HCT116 (cell line): Measurements from ENCODE around the gene UBE2O. TPM values are rescaled to one million over a fixed set of nuclear protein-coding genes. Genes with fewer than 3 reads are reported as not detected.

ENCODE experiments used
- ATAC-seq: fragments of 200-7000 bp; cut with Tn5 transposase; 2 replicates; pipeline ENCODE4 v1.9.1; 2020; ENCODE audit warnings: mild to moderate bottlenecking, moderate library complexity
- BruUV-seq: library from RNA; stranded (reverse); fragments of 400-500 nt; replicated peaks from 2 replicates; lab custom pipeline; 2021; lab: Mats Ljungman, UMichigan
- CTCF ChIA-PET: fragments of 300-600 bp; sonication (Branson Sonifier 250); formaldehyde crosslinking; loops from one replicate; lab custom pipeline; 2021; ENCODE audit warnings: antibody characterized with exemption; lab: Charles Lee
- POLR2A ChIA-PET: fragments of 300-600, 350-600 bp; sonication (Branson Sonifier 250); formaldehyde crosslinking; loops from one replicate; lab custom pipeline; 2021; ENCODE audit warnings: antibody characterized with exemption; lab: Charles Lee
- RAD21 ChIA-PET, 2 experiments: fragments of 300-600 bp; sonication (Branson Sonifier 250); formaldehyde crosslinking; loops; one replicate each; lab custom pipeline; 2023; ENCODE audit warnings: low total read pairs in 2 of 2; ENCODE audit not compliant: uncharacterized antibody in 2 of 2, unreplicated experiment in 2 of 2, low non-redundant PET in 1 of 2; lab: Charles Lee
- DNase-seq: peaks from one replicate; pipeline ENCODE4 v3.0.0-alpha.2; 2010; ENCODE audit warnings: low read depth, low spot score
- H2AFZ ChIP-seq: fragments of 200-600 bp; shearing (Covaris generic), sonication (generic); 2 replicates; pipeline ENCODE4 v1.6.1; 2017; ENCODE audit warnings: low read depth, mixed run types, mixed read lengths, antibody characterized with exemption, low read length; ENCODE audit not compliant: poor library complexity, severe bottlenecking
- H3K27ac ChIP-seq: 2 replicates; pipeline ENCODE4 v1.5.1; 2012; ENCODE audit warnings: low read depth, low read length
- H3K27me3 ChIP-seq: fragments of 200-600 bp; sonication (generic); 2 replicates; pipeline ENCODE4 v1.6.1; 2016; ENCODE audit warnings: mixed run types, low read length, mixed read lengths; ENCODE audit not compliant: insufficient read depth
- H3K36me3 ChIP-seq, 2 experiments: fragments of 200-500 bp in 1 of 2; fragments of 200-600 bp in 1 of 2; sonication (Bioruptor generic) in 1 of 2; sonication (generic) in 1 of 2; 2 replicates each; pipeline versions ENCODE4 v1.5.1 to v1.6.1; 2014 to 2016; ENCODE audit warnings: low read length in 2 of 2, inconsistent platforms in 1 of 2, mixed read lengths in 1 of 2, mixed run types in 1 of 2; ENCODE audit not compliant: insufficient read depth in 2 of 2, control insufficient read depth in 1 of 2
- H3K4me1 ChIP-seq, 2 experiments: fragments of 200-600 bp in 1 of 2; sonication (generic) in 1 of 2; 2 replicates each; pipeline versions ENCODE4 v1.5.1 to v1.6.1; 2012 to 2017; ENCODE audit warnings: low read length in 2 of 2, inconsistent platforms in 1 of 2, mild to moderate bottlenecking in 1 of 2, mixed read lengths in 1 of 2, mixed run types in 1 of 2, moderate library complexity in 1 of 2; ENCODE audit not compliant: insufficient read depth in 2 of 2, control insufficient read depth in 1 of 2
- H3K4me2 ChIP-seq: fragments of 200-600 bp; sonication (generic); 2 replicates; pipeline ENCODE4 v1.6.1; 2017; ENCODE audit warnings: mixed run types, low read length, mixed read lengths
- H3K4me3 ChIP-seq, 2 experiments: fragments of 200-600 bp in 1 of 2; sonication (generic) in 1 of 2; replicated peaks in 1 of 2; 2 replicates each; pipeline ENCODE4 v1.5.1; 2011 to 2016; ENCODE audit warnings: low read length in 2 of 2, control low read depth in 1 of 2, low read depth in 1 of 2, mild to moderate bottlenecking in 1 of 2, mixed read lengths in 1 of 2, mixed run types in 1 of 2
- H3K79me2 ChIP-seq: fragments of 200-600 bp; sonication (generic); 2 replicates; pipeline ENCODE4 v1.6.1; 2017; ENCODE audit warnings: mild to moderate bottlenecking, mixed run types, low read length, moderate library complexity, mixed read lengths; ENCODE audit not compliant: insufficient read depth
- H3K9ac ChIP-seq: fragments of 200-600 bp; sonication (generic); 2 replicates; pipeline ENCODE4 v1.6.1; 2016; ENCODE audit warnings: low read length, mixed read lengths
- H3K9me2 ChIP-seq: fragments of 200-600 bp; sonication (generic), shearing (Covaris generic); 2 replicates; pipeline ENCODE4 v1.6.1; 2017; ENCODE audit warnings: mixed run types, mild to moderate bottlenecking, moderate library complexity; ENCODE audit not compliant: insufficient read depth
- H3K9me3 ChIP-seq, 2 experiments: fragments of 200-500 bp in 1 of 2; fragments of 200-600 bp in 1 of 2; sonication (Bioruptor generic) in 1 of 2; sonication (generic) in 1 of 2; 2 replicates each; pipeline ENCODE4 v1.6.1; 2014 to 2017; ENCODE audit warnings: low read length in 2 of 2, mixed read lengths in 2 of 2, inconsistent platforms in 1 of 2, low read depth in 1 of 2, mild to moderate bottlenecking in 1 of 2, mixed run types in 1 of 2, moderate library complexity in 1 of 2; ENCODE audit not compliant: control insufficient read depth in 1 of 2, insufficient read depth in 1 of 2
- H4K20me1 ChIP-seq: fragments of 200-600 bp; sonication (generic), shearing (Covaris generic); 2 replicates; pipeline ENCODE4 v1.6.1; 2017; ENCODE audit warnings: mixed run types, mild to moderate bottlenecking, moderate library complexity; ENCODE audit not compliant: insufficient read depth
- CBX3 ChIP-seq: IDR thresholded peaks from 2 replicates; pipeline ENCODE4 v1.6.1; 2012; ENCODE audit warnings: low read depth
- REST ChIP-seq: IDR thresholded peaks from 2 replicates; pipeline ENCODE4 v1.6.1; 2012; ENCODE audit warnings: low read depth
- SP1 ChIP-seq: IDR thresholded peaks from 2 replicates; pipeline ENCODE4 v1.6.1; 2012; ENCODE audit warnings: low read depth
- TCF7L2 ChIP-seq: IDR thresholded peaks from 2 replicates; pipeline ENCODE4 v1.7.0; 2011; ENCODE audit warnings: borderline replicate concordance, inconsistent platforms; ENCODE audit not compliant: insufficient read depth, insufficient read length; ENCODE audit errors: extremely low read depth
- YY1 ChIP-seq: IDR thresholded peaks from 2 replicates; pipeline ENCODE4 v1.6.1; 2011; ENCODE audit warnings: low read length, low read depth, moderate library complexity, mild to moderate bottlenecking; ENCODE audit not compliant: insufficient replicate concordance; ENCODE audit errors: extremely low read depth
- ZNF274 ChIP-seq: fragments of 200-500 bp; sonication (Bioruptor generic); IDR thresholded peaks from 2 replicates; pipeline ENCODE4 v1.6.1; 2014; ENCODE audit warnings: mild to moderate bottlenecking, low read depth, low read length, inconsistent platforms
- intact Hi-C: fragments of 100-400 bp; cut with micrococcal nuclease; formaldehyde crosslinking; loops from 2 replicates; pipeline ENCODE4 v1.10.0; 2022
- total RNA-seq: library from RNA; stranded (reverse); gene quantifications from one replicate; pipeline ENCODE4 v1.2.1, GENCODE V29; 2021; ENCODE audit not compliant: unreplicated experiment

The UBE2O gene
- total RNA-seq, 1 experiment from 2014 or later: 59.1 TPM

- Histone ChIP-seq H3K27ac (no peak overlapping the region), H2AFZ (no peak overlapping the region), H3K9me3 (no peaks in the 10 kb centered on the region), H3K4me1 (no peaks in the 10 kb centered on the region), H4K20me1 (peaks cover 12% of the 10 kb centered on the region; the same call in 1 of the 2 replicates), H3K79me2 (peaks cover 87% of the 10 kb centered on the region), H3K27me3 (no peaks in the 10 kb centered on the region), H3K36me3 (no peaks in the 10 kb centered on the region), H3K4me2 (no peak overlapping the region), H3K9ac (no peak overlapping the region), H3K4me3 (no peak overlapping the region), H3K9me2 (no peaks in the 10 kb centered on the region)
- ATAC-seq: no peak
- intact Hi-C loops: no loop called here
- CTCF ChIA-PET: interaction anchor here (0.7 to 1.7 kb wide), 3 partner anchors 19 to 79 kb away, joined by 3 to 5 read pairs (median 5); no protein-coding TSS in a partner anchor
- DNase-seq: no peak
- RAD21 ChIA-PET: no interaction called here
- no TSS peak for BruUV-seq
- TF ChIP-seq TCF7L2: no peak
- POLR2A ChIA-PET: no interaction called here
Observed at GRCh38 chr17:76427501-76428231, 25.3 kb downstream of the UBE2O start.

DNA sequence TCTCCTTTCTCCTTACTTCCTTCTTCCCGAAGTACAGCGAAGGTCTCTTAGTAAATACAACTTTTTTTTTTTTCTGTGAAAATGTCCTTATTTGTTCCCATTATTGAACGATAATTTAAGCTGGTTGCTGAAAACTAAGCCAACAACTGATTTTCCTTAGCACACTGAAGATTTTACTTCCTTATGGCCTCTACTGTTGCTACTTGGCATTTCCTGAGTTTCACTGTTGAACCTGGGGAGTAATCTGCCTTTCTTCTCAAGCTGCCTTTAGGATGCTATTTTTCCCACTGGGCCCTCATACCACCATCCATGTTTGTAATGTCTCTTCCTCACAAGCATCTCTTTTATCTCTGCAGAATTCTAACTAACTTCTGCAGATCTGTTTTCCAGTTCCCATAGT, 26.1 kb downstream of the UBE2O start:
- Histone ChIP-seq H3K27me3 (no peaks in the 10 kb centered on the region), H2AFZ (no peak overlapping the region), H3K4me1 (no peaks in the 10 kb centered on the region), H3K4me2 (no peak overlapping the region), H3K9me2 (no peaks in the 10 kb centered on the region), H3K4me3 (no peak overlapping the region), H3K9me3 (no peaks in the 10 kb centered on the region), H4K20me1 (peaks cover 4% of the 10 kb centered on the region; the same call in 1 of the 2 replicates), H3K36me3 (no peaks in the 10 kb centered on the region), H3K27ac (no peak overlapping the region), H3K9ac (no peak overlapping the region), H3K79me2 (peaks cover 87% of the 10 kb centered on the region)
- ChIA-PET POLR2A (no interaction called here), CTCF (interaction anchor here (1.4 to 1.7 kb wide), 2 partner anchors 32 to 80 kb away, joined by 3 to 5 read pairs; no protein-coding TSS in a partner anchor), RAD21 (no interaction called here)
- intact Hi-C loops: no loop called here
- DNase-seq (no peak), ATAC-seq (no peak)
- no peak for TF ChIP-seq ZNF274
- TF ChIP-seq SP1: no peak
- no peak for TF ChIP-seq REST
- no peak for TF ChIP-seq CBX3
- no peak for TF ChIP-seq YY1
- no TSS peak for BruUV-seq
